ENCODE measurements around the gene CHST11. TPM values are rescaled to one million over a fixed set of nuclear protein-coding genes. Genes with fewer than 3 reads are reported as not detected.

Gene CHST11
- polyA plus RNA-seq, 5 donors = 8.6 to 17.1 (median 14.4) TPM

DNA sequence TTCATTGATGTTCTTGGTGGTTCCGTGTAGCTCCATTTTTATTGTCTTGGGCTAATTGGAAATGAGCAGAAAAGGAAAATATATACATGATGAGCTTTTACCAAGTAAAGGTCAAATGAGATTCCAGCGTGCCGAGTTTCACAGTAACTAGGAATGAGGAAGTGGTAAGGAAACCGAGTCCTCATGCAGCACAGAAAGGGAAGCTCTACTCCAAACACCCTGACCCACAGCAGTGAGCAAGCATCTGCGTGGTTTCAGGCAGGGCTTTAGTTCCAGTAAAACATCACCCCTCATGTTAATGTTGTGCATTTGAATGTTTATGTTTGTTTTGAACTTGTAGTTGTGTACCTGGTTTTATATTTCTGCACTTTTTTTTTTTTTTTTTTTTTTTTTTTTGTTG is 293.3 kb downstream of the CHST11 start:
- no peak for DNase-seq

DNA sequence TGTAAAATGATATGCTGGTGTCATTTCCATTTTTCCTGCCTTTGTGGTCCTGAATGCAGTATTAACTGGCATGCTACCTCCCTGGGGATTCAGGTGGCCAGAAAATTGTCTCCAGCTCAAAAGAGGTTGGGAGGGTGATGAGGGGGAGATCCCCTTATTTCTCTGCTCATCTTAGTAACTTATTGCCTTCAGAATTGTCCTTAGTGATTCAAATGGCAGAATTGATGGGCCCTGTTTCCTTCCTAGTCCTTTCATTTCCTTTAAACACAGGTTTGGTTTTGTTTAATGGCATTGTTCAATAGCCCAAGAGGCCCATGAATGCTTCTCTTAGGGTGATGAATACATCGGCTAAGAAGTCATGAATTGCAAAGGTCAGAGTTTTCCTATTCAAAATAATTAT is 294.4 kb downstream of the CHST11 start:
- DNase-seq = no peak

DNA sequence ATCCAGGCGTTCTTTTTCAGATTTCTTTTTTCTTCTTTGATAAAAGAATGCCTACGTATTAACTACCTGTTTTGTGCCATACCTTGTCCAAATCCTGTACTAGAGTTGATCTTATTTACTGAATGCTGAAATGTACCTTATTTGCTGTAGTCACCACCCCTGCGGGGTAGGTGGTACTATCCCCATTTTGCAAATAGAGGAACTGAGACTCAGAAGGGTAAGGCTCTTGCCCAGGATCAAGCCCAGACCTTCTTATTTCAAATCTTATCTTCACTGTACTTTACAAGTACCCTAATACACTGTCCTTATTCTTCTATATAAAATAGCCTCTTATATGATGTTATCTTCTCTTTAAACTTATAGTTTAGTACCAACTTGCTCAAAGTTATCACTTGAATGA is 294.8 kb downstream of the CHST11 start:
- no peak for DNase-seq

DNA sequence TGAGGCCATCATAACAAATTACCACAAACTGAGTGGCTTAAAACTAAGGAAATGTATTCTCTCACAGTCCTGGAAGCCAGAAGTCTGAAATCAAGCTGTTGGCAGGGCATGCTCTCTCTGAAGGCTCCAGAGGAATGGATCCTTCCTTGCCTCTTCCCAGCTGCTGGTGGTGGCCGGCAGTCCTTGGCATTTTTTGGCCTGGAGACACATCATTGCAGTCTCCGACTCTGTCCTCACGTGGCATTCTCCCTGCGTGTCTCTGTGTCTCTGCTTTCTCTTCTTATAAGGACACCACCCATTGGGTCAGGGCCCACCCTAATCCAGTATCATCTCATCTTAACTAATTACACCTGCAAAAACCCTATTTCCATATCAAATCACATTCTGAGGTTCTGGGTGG is 295.3 kb downstream of the CHST11 start:
- DNase-seq = no peak

DNA sequence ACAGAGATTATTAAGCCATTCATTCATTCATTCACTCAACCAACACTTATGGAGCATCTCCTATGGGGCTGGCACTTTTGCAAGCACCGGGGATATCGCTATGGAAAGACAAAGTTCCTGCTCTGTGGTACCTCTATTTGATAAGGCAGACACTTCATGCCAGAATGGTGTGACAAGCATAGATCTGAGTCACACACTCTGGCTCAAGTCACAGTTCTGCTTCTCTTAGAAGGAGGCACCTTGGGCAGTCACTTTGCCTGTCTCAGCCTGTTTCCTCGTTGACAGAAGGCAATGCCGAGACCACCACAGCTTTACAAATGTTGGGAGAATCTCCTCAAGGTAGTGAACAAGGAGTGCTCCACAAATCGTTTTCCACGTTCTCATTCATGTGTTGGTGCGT is 296.1 kb downstream of the CHST11 start:
- DNase-seq = no peak

DNA sequence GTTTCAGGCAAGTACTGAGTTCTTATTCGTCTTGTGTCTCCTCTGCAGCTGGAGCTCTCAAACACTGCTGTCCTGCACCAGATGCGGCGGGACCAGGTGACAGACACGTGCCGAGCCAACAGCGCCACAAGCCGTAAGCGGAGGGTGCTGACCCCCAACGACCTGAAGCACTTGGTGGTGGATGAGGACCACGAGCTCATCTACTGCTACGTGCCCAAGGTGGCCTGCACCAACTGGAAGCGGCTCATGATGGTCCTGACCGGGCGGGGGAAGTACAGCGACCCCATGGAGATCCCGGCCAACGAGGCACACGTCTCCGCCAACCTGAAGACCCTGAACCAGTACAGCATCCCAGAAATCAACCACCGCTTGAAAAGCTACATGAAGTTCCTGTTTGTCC is 300.2 kb downstream of the CHST11 start:
- DNase-seq = no peak

DNA sequence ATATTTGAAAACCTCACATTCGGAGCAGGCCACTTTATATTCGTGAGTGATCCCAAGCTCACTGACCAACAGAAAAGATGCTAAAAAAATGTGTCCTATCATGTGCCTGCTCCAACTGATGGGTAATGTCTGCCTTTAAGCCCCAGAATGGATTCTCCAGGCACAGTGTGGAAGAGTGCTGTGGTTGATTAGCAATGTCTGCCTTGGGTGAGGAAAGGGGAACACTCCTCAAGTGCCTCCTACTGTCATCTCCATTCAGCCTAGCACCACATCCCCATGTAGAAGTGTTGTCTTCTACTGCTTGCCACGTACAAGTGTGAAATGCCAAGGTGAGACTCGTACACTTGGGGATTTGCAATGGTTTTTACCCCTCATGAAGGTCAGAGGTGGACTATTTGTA is 302.0 kb downstream of the CHST11 start:
- DNase-seq = no peak

DNA sequence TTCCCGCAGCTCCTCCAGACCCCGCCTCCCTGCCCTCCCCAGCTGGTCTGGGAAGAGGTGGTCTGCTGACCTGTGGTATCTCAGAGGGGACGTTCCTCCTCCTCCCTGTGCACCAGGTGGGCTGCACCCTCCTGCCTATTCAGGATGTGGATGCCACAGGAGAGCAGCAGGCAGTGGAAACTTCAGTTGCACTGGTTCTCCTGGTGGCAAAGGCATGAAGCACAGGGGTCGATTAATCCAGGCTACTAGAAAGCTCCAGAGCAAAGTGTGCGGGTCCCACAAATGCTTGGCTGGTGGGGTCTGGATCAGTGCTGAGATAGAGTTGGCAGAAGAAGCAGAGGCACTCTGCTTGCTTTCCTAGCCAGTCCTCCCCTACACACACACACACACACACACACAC is 304.3 kb downstream of the CHST11 start:
- no peak for DNase-seq

DNA sequence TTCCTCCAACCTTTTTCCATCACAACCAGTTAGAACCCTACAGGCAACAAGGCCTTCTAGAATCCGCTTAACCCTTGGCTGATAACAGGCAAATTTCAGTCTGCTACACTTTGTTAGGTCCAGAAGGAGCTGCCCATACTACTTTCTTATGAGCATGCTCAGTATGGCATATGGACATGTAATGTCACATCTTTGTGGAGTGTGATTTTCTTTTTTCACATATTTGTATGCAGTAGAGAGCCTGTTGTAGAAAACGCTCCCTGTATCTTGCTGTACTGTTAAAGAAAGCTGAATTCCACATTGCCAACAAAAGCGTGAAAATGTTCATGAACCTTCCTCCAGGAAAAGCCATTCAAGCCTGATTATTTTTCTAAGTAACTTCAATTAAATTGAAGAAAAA is 304.9 kb downstream of the CHST11 start:
- no peak for DNase-seq

DNA sequence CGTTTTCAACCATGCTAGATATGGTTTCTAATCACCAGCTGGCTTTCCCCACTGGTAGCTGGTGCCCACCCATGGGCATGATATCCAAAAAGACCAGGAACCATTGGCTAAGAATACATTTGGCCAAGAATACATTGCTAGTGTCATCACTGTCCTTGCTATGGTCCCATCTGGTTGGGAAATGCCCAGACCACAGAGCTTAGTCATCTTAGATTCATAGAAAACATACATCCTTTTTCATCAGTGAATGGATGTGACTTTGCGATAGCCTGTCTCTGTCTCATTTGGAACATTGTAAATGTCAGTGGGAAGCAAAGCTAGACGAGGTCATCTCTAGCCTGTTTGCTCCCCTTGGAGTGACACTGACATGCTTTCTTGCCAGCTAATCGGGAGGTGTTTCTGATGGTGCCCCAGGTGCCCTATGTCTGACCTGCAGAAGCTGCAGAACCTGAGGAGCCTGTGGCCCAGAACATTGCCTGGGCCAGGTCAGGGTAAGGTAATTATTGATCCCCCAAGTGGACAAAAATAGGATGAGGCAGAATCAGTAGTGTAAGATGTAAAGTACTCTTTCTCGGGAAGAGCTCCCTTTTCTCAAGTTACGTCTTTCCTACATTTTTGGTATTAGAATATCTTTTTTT is 306.5 kb downstream of the CHST11 start:
- no peak for DNase-seq

DNA sequence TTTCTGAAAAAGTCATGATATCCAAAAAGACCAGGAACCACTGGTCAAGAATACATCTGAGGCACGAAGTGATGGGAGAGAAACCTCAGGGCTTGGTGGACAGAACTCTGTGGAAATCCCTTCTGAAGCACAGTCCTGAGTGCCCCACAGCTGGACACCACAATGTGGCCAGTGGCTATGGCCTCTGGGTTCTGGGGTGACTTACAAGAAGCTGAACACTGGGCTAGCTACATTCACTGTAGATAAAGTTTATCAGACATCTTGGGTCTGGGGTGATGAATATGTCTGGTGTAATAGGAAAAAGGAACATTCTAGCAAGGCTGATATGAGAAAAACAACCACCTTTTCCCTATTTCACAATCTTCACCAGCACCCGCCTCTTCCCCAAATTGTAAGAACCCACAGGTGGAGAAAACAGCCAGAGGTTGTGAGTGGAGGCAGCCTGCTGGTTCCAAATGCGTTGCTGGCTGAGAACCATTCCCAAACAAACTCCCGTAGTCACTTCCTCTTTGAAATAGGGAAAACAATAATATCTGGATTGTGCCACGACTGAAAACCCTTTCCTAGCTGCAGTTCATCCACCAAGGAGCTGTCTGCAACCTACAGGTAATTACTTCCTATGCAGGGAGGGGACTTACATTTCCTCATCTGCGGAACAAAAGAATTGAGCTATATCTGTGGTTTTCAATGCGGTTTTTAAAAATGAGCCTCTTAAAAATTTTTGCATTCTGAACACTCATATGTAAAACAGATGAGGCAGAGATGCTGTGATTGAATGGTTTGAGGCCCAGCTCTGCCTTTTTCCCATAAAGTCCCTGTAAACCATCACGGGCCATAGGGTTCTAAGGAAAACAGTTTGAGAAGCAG is 307.7 kb downstream of the CHST11 start:
- no peak for DNase-seq

DNA sequence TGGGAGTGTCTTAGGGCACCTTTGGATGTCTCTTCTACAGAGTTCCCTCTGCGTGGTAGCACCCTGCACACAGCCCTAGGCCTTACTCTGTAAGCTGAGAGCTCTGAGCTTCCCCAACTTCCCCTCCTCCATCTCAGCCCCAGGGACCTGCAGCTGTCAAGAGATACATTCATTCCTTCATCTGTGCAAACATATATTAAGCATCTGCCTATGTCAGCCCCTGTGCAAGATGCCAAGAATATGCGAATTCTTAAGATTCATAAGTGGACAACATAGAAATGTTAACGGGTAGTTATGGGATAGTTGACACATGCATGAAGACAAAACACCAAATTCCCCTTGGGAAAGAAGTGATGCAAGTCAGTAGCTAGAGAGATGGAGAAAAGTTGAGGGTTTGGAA is 310.5 kb downstream of the CHST11 start:
- DNase-seq = no peak

DNA sequence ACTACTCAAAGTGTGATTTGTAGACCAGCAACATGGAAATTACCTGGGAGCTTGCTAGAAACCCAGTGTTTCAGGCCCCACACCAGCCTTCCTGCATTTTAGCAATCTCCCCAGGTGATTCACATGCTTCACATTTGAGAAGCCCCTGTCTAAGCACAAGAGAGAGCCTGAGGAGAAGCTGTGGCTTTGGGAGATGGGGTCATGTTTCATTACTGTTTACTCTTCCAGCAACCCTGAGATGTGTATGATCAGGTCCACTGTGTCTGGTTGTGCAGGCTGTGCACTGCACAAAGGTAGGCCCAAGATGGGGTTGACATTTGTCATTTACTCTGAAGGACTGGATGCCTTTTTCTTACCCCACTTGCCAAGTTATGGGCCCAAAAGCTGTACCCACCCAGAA is 311.3 kb downstream of the CHST11 start:
- no peak for DNase-seq

DNA sequence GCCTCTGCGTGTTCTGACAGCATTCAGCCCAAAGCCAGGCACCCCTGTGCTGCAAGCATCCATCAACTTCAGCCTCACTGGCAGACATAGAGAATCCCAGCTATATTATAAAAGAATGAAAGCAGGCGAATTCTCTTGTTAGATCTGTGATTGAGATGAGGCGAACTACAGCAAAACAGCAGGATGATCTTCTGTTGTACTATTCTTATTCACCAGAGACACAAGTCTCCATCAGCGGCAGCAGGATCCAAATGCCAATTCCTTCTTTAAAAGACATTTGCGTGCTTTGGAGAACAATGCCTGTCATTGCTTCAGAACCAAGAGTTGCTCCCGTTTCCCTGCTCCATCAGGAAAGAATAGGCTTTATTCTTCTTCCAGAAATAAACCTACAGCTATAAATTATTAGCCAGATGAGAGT is 312.4 kb downstream of the CHST11 start:
- no peak for DNase-seq

DNA sequence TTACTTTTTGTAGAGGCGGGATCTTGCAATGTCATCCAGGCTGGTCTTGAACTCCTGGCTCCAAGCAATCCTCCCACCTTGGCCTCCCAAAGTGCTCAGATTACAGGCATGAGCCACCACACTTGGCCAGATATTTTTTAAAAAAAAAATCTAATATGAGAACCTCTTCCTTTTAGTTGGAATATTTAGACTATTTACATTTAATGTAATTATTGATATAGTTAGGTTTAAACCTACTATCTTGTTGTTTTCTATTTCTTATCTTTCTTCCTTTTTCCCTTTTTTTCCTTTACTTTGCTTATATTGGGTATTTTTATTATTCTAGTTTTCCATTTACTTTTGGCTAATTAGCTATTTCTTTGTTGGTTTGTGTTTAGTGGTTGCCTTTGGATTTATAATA is 315.6 kb downstream of the CHST11 start:
- no peak for DNase-seq

DNA sequence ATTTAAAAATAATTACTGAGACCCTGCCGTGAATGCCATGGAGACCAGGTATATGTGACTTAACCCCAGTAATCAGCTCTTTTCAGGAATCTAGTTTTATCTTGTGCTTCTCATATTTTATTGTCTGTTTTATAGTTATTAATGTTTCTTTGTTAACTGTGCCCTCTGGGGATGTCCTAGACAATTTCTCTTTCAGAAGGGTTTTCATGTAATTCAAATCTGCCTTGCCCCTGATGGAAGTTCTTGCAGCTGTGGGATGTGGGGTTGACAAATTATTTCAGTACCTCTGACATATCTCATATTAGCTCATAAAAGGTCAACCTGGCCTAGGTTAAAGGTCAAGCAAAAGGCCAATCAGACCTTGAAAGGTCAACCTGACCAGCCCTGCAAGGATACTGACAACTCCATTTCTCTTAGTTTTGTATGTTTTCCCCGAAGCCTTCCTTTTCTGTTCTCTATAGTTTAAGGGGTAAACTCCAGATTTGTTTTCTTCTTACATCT is 319.0 kb downstream of the CHST11 start:
- no peak for DNase-seq

DNA sequence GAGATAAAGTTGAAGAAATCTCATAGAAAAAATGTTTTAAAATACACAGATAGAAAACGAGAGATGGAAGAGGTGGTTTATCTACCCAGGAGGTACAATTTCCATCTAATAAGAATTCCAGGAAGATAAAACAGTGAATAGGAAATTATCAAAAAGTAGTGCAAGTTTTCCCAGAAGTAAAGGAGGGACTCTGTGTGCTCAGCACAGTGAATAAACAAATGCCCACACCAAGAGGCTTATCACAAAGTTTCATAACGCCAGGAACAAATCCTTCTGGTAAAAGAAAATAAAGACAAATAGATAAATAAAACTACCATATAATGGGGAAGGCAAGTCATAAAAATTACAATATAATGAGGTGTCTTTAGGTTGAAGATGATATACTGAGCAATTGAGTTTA is 322.4 kb downstream of the CHST11 start:
- no peak for DNase-seq

DNA sequence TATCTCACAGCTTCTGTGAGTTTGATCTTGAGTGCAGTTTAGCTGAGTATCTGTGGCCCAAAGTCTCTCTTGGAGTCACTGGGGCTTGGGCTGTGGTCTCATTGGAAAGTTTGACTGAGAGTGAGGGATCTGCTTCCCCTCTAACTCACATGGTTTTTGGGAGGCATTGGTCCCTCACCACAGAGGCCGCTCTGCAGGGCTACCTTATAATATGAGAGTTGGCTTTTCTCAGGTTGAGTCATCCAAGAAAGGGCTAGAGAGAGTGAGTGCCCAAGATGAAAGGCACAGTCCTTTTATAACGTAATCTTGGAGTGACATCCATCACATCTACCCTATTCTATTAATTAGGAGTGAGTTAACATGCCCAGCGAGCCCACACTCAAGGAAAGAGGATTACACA is 325.5 kb downstream of the CHST11 start:
- no peak for DNase-seq

DNA sequence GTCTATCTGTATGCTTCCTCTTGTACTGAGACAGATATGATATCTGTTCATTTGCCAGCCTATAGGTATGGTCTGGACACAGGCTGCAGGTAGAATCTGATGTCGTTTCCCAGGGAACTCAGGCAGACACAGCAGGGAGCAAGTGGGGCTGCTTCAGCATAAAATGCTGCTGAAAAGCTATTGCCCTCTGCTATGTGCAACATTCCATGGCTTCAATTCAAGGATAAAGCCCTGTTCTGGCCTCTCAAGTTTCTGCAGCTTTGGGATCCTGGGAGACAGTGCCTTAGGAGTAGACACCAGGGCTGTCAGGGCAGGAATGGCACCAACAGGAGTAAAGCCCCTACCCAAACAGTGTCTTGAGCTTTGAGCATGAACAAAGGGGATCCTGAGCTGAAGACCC is 327.8 kb downstream of the CHST11 start:
- no peak for DNase-seq

DNA sequence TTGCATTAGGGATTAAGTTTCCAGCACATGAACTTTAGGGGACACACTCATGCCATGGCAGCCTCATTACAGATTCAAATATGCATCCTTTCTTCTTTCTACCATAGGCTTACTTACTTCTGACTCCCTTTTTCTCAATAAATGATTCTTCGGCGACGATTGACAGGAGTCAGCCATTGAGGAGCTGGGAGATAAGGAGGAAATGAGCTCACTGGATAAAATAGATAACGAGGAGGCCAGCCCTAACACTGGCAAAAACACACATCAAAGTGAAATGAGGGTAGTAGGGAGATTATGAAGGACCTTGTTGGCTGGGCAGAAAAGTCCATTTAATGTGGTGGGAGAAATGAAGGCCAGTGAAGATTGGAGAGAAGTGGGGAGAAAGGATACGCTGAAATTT is 329.1 kb downstream of the CHST11 start:
- no peak for DNase-seq

DNA sequence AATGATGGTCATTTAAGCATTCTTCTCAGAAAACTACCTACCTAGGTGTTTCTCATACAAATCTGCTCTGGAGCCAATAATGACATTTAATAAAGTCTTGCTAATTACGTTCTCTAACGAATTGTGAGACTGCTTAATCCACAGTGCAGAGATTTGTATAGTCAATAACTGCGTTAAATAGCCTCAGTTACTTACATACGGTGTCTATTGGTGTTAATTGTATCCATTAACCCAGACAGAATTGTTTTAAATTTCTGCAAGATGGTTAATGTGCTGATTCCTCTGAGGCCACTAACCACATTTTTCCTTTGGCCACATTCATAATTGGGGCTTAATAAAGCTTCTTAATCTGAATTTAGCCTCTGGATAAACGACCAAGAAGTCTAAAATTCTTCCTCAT is 329.6 kb downstream of the CHST11 start:
- DNase-seq = no peak

DNA sequence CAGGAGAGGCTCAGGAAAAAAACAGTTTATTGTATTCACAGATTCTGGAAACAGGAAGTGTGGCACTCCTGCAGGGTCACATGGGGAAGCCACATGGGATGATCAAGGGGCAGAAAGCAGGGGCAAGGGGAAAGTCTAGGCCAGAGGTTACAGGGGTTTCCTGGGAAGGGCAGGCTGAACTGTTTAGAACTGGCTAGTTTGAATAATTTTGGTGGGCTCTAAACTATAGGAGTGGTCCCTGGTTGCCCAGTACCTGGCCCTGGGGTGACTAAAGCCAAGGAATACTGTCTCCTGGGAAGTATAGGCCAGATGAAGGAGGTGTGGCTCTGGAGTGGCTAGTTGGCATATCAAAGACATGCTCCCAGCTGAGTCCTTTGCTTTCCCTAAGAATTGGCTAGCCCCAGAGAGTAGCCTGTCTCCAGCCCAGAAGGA is 332.1 kb downstream of the CHST11 start:
- no peak for DNase-seq

All from right lung (tissue), 5 donors.